GM10248 (cell line): ENCODE measurements around the gene MACROD1.

Experiments used
- CTCF ChIA-PET: fragments of 300-600 bp; sonication (Branson Sonifier 250); formaldehyde crosslinking; extraction: SDS; loops from one replicate; lab custom pipeline; 2021; ENCODE audit warnings: antibody characterized with exemption; lab: Yijun Ruan, JAX
- POLR2A ChIA-PET: fragments of 350-650 bp; sonication (Branson Sonifier 250); formaldehyde crosslinking; extraction: SDS; loops from one replicate; lab custom pipeline; 2020; ENCODE audit warnings: antibody characterized with exemption; lab: Yijun Ruan, JAX
- DNase-seq: peaks from one replicate; pipeline ENCODE4 v3.0.0; 2012; ENCODE audit errors: extremely low spot score
- CTCF ChIP-seq: IDR thresholded peaks from 2 replicates; pipeline ENCODE4 v1.5.1; 2012; ENCODE audit warnings: mild to moderate bottlenecking, low read depth; ENCODE audit errors: extremely low read depth, missing control alignments, control extremely low read depth

Gene MACROD1

GRCh38 chr11:63997104-63997700, 168.7 kb downstream of the MACROD1 start:
- no peak for DNase-seq
- POLR2A ChIA-PET, result no interaction called here
- no peak for TF ChIP-seq CTCF
- CTCF ChIA-PET, result interaction anchor here (1.1 kb wide), 1 partner anchor 275 kb away, joined by 3 read pairs; no protein-coding TSS in a partner anchor

DNA sequence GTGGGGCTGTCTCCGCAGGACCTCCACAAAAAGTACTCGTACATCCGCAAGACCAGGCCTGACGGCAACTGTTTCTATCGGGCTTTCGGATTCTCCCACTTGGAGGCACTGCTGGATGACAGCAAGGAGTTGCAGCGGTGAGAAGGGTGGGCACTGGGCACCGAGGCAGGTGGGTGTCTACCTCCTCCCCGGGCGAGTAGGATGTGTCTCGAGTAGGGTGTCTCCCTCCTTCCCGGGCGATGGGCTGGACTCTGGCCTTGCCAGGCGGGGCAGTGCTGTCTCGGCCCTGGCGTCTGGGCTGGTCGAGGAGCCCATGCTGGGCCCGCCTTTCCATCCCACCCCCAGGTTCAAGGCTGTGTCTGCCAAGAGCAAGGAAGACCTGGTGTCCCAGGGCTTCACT, 169.4 kb downstream of the MACROD1 start:
- ChIA-PET CTCF (interaction anchor here (3.0 kb wide), 1 partner anchor 153 kb away, joined by 11 read pairs; no protein-coding TSS in a partner anchor), POLR2A (interaction anchor here (0.6 kb wide), 1 partner anchor 20 kb away, joined by 4 read pairs; no protein-coding TSS in a partner anchor)
- no peak for TF ChIP-seq CTCF
- no peak for DNase-seq

- CTCF ChIA-PET, result interaction anchor here (3.0 kb wide), 1 partner anchor 155 kb away, joined by 11 read pairs; no protein-coding TSS in a partner anchor
- TF ChIP-seq CTCF, result no peak
- DNase-seq, result no peak
- POLR2A ChIA-PET, result interaction anchor here (0.7 kb wide), 1 partner anchor 592 kb away, joined by 3 read pairs; no protein-coding TSS in a partner anchor
Measured at GRCh38 chr11:63993993-63994392, 171.9 kb downstream of the MACROD1 start.

- ChIA-PET CTCF (no interaction called here), POLR2A (no interaction called here)
- no peak for DNase-seq
- TF ChIP-seq CTCF, result no peak
Measured at GRCh38 chr11:63993100-63993499, 172.8 kb downstream of the MACROD1 start.

GRCh38 chr11:63991558-63991957, 174.4 kb downstream of the MACROD1 start:
- no peak for TF ChIP-seq CTCF
- DNase-seq, result no peak
- ChIA-PET POLR2A (interaction anchor here (1.0 kb wide), 1 partner anchor 11 kb away, joined by 3 read pairs; no protein-coding TSS in a partner anchor), CTCF (interaction anchor here (1.2 to 2.2 kb wide), 2 partner anchors 9 to 74 kb away, joined by 3 to 24 read pairs; partner anchors contain the start of gene RCOR2)

DNA sequence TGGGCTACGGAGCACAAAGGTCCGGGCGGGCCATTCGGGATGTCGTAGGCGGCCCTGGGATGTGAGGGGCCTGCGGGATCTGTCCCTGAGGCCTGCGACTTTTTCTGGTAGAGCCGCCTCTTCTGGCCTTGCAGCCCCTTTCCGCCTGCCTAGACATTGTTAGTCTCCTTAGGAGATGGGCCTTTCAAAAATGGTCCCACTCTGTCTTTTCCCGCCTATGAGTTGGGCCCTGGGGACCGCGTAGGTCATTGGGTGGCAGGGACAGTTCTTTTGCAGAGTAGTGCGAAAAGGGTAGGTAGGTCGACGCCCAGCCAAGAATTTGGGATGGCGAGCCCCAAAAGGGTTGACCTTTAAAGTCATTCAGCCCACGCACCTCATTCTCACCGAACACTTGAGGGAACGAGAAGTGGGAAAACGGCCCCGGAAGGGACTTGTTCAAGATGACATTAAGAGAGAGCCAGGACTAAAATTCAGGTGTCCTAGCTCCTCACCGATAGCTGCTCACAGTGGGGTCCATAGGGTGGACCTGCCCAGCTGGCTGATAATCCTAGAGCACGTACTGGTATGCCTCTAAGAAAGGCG, 178.9 kb downstream of the MACROD1 start:
- POLR2A ChIA-PET, result interaction anchor here (0.5 kb wide), 1 partner anchor 1733 kb away, joined by 6 read pairs; the partner anchor contains the start of gene RNASEH2C
- DNase-seq, result no peak
- no peak for TF ChIP-seq CTCF
- CTCF ChIA-PET, result interaction anchor here (1.3 to 2.2 kb wide), 2 partner anchors 14 to 150 kb away, joined by 3 to 19 read pairs; no protein-coding TSS in a partner anchor
